Mesenchymal stem cell (in vitro differentiated cells and primary cell): ENCODE data around the gene GPC3.

Experiments
- DNase-seq: peaks from one replicate; pipeline ENCODE4 v3.0.0-alpha.2; 2013
- H2AFZ ChIP-seq: one replicate; pipeline ENCODE4 v1.6.1; 2013; ENCODE audit warnings: low read depth, mild to moderate bottlenecking, control low read depth, inconsistent platforms, low read length, moderate library complexity
- H2AK5ac ChIP-seq: 2 replicates; pipeline ENCODE4 v1.6.1; 2013; ENCODE audit warnings: low read length, moderate library complexity, mild to moderate bottlenecking, inconsistent platforms; ENCODE audit not compliant: severe bottlenecking
- H2BK120ac ChIP-seq: one replicate; pipeline ENCODE4 v1.6.1; 2013; ENCODE audit warnings: low read depth, mild to moderate bottlenecking, inconsistent platforms, low read length, moderate library complexity
- H2BK12ac ChIP-seq, 2 experiments: one replicate each; pipeline ENCODE4 v1.6.1; 2013; ENCODE audit warnings: inconsistent platforms in 2 of 2, low read length in 2 of 2, mild to moderate bottlenecking in 2 of 2, moderate library complexity in 2 of 2, control low read depth in 1 of 2
- H2BK15ac ChIP-seq: one replicate; pipeline ENCODE4 v1.6.1; 2013; ENCODE audit warnings: mild to moderate bottlenecking, low read depth, inconsistent platforms; ENCODE audit not compliant: poor library complexity, severe bottlenecking
- H2BK5ac ChIP-seq: 2 replicates; pipeline ENCODE4 v1.6.1; 2013; ENCODE audit warnings: low read depth, mild to moderate bottlenecking, low read length, control low read depth, inconsistent platforms; ENCODE audit not compliant: poor library complexity, severe bottlenecking
- H3K14ac ChIP-seq, 2 experiments: one replicate each; pipeline ENCODE4 v1.6.1; 2013; ENCODE audit warnings: inconsistent platforms in 2 of 2, low read length in 2 of 2, control low read depth in 1 of 2, mild to moderate bottlenecking in 1 of 2, moderate library complexity in 1 of 2
- H3K18ac ChIP-seq, 2 experiments: one replicate each; pipeline ENCODE4 v1.6.1; 2013; ENCODE audit warnings: inconsistent platforms in 2 of 2, low read length in 2 of 2, control low read depth in 1 of 2, low read depth in 1 of 2, mild to moderate bottlenecking in 1 of 2
- H3K23ac ChIP-seq, 2 experiments: one replicate each; pipeline ENCODE4 v1.6.1; 2013; ENCODE audit warnings: inconsistent platforms in 2 of 2, low read length in 2 of 2, mild to moderate bottlenecking in 2 of 2, moderate library complexity in 2 of 2, control low read depth in 1 of 2
- H3K27ac ChIP-seq: 2 replicates; pipeline ENCODE4 v1.5.1; 2013; ENCODE audit warnings: mild to moderate bottlenecking, moderate library complexity, low read length, control low read depth, inconsistent platforms; ENCODE audit not compliant: poor library complexity, severe bottlenecking
- H3K27me3 ChIP-seq, 2 experiments: 2 replicates each; pipeline versions ENCODE4 v1.6.1 to v1.7.0; 2013; ENCODE audit warnings: low read length in 2 of 2, mild to moderate bottlenecking in 2 of 2, moderate library complexity in 2 of 2, control low read depth in 1 of 2, inconsistent platforms in 1 of 2; ENCODE audit not compliant: control insufficient read depth in 1 of 2, insufficient read depth in 1 of 2
- H3K36me3 ChIP-seq, 2 experiments: 2 replicates each; pipeline versions ENCODE4 v1.6.1 to v1.7.0; 2013; ENCODE audit warnings: low read length in 2 of 2, control low read depth in 1 of 2, inconsistent platforms in 1 of 2, low read depth in 1 of 2, mild to moderate bottlenecking in 1 of 2; ENCODE audit not compliant: insufficient read depth in 2 of 2, control insufficient read depth in 1 of 2
- H3K4ac ChIP-seq, 2 experiments: one replicate each; pipeline ENCODE4 v1.6.1; 2013; ENCODE audit warnings: inconsistent platforms in 2 of 2, low read length in 2 of 2, mild to moderate bottlenecking in 2 of 2, moderate library complexity in 2 of 2, control low read depth in 1 of 2, low read depth in 1 of 2
- H3K4me1 ChIP-seq: 2 replicates; pipeline ENCODE4 v1.6.1; 2013; ENCODE audit warnings: low read depth, low read length, control low read depth; ENCODE audit not compliant: control insufficient read depth, insufficient read depth
- H3K4me2 ChIP-seq: 2 replicates; pipeline ENCODE4 v1.6.1; 2013; ENCODE audit warnings: low read length, mild to moderate bottlenecking, inconsistent platforms; ENCODE audit not compliant: poor library complexity, severe bottlenecking
- H3K4me3 ChIP-seq, 2 experiments: 2 replicates each; pipeline versions ENCODE4 v1.5.1 to v1.7.0; 2013; ENCODE audit warnings: low read length in 2 of 2, mild to moderate bottlenecking in 2 of 2, control low read depth in 1 of 2, low read depth in 1 of 2; ENCODE audit not compliant: insufficient read depth in 1 of 2
- H3K79me1 ChIP-seq: replicated peaks from 2 replicates; pipeline ENCODE4 v1.6.1; 2013; ENCODE audit warnings: mild to moderate bottlenecking, control low read depth, low read length, inconsistent platforms; ENCODE audit not compliant: poor library complexity, severe bottlenecking
- H3K9ac ChIP-seq: 2 replicates; pipeline ENCODE4 v1.7.0; 2013; ENCODE audit warnings: mild to moderate bottlenecking, low read length, moderate library complexity
- H3K9me3 ChIP-seq: 2 replicates; pipeline ENCODE4 v1.7.0; 2013; ENCODE audit warnings: mild to moderate bottlenecking, low read length; ENCODE audit not compliant: control insufficient read depth
- H4K8ac ChIP-seq: one replicate; pipeline ENCODE4 v1.6.1; 2013; ENCODE audit warnings: inconsistent platforms, mild to moderate bottlenecking, low read length, moderate library complexity
- H4K91ac ChIP-seq: one replicate; pipeline ENCODE4 v1.6.1; 2013; ENCODE audit warnings: mild to moderate bottlenecking, low read length, inconsistent platforms
- WGBS: methylation state at CpG from one replicate; pipeline ENCODE4 v1.1.7; 2013; ENCODE audit warnings: mixed read lengths; 5-methylcytosine and 5-hydroxymethylcytosine counted together

Gene GPC3

DNA sequence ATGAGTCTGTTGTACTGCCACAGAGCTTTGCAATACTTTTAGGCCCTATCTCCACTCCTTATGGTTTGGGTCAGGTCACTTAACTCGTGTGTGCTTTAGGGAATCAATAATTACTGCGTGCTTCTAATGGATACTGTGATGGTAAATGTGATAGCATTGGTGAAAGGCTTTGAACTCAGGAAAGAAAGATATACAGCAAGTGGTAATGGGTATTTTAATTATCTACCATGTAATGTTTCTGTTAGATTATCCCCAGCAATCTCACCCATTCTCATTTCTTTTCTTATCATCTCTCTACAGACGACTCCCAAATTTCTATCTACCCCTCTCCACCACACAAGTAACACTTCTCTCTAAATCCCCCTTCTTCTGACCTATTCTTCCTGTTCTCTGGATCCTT, 128.6 kb downstream of the GPC3 start:
- no peaks in the 10 kb centered on the region for H3K4me1 ChIP-seq
- WGBS, result 70% methylated on average over 3 of the region's 3 CpGs
- H3K4ac ChIP-seq, result no peak overlapping the region
- no peak overlapping the region for H3K18ac ChIP-seq
- H3K79me1 ChIP-seq, result no peaks in the 10 kb centered on the region
- no peak overlapping the region for H2AFZ ChIP-seq
- H2AK5ac ChIP-seq, result no peak overlapping the region
- H4K91ac ChIP-seq, result no peak overlapping the region
- no peak overlapping the region for H2BK12ac ChIP-seq
- no peaks in the 10 kb centered on the region for H3K9me3 ChIP-seq
- no peak overlapping the region for H3K4me2 ChIP-seq
- H3K14ac ChIP-seq, result no peak overlapping the region
- H3K36me3 ChIP-seq, result no peaks in the 10 kb centered on the region
- H2BK15ac ChIP-seq, result no peak overlapping the region
- H3K4me3 ChIP-seq, result no peak overlapping the region
- no peak overlapping the region for H3K23ac ChIP-seq
- H3K9ac ChIP-seq, result no peak overlapping the region
- no peak for DNase-seq
- no peak overlapping the region for H2BK120ac ChIP-seq
- H2BK5ac ChIP-seq, result no peak overlapping the region
- no peak overlapping the region for H3K27ac ChIP-seq
- no peak overlapping the region for H4K8ac ChIP-seq
- H3K27me3 ChIP-seq, result peaks cover 0 to 8% of the 10 kb centered on the region in 2 experiments

DNA sequence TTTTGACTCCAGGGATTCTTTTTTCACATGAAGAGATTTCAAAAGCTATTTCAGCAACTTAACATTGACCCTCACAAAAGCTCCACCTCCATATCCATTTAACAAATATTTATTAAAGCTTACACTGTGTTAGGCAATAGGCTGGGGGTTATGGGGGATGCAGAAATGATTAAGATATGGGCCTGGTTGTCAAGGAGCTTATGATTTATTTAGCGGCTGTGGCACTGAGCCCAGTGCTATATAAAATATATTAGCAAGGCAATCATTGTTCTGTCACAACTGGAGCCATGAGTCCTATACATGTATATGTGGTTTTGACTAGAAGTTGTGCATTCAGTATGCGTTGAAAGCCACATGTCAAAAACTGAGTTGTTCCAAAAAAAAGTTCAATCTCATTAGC, 131.1 kb downstream of the GPC3 start:
- Histone ChIP-seq H3K9ac (no peak overlapping the region), H3K79me1 (no peaks in the 10 kb centered on the region), H3K4me2 (no peak overlapping the region), H2AK5ac (no peak overlapping the region), H3K36me3 (no peaks in the 10 kb centered on the region), H3K4me3 (no peak overlapping the region), H2BK5ac (no peak overlapping the region), H2BK120ac (no peak overlapping the region), H3K4ac (no peak overlapping the region), H2AFZ (no peak overlapping the region), H3K23ac (no peak overlapping the region), H3K18ac (no peak overlapping the region), H4K91ac (no peak overlapping the region), H3K27ac (no peak overlapping the region), H3K4me1 (no peaks in the 10 kb centered on the region), H3K9me3 (no peaks in the 10 kb centered on the region), H3K27me3 (peaks cover 0 to 8% of the 10 kb centered on the region in 2 experiments), H2BK15ac (no peak overlapping the region), H2BK12ac (no peak overlapping the region), H3K14ac (no peak overlapping the region), H4K8ac (no peak overlapping the region)
- DNase-seq, result no peak
- 86% methylated on average over 1 of the region's 2 CpGs for WGBS

DNA sequence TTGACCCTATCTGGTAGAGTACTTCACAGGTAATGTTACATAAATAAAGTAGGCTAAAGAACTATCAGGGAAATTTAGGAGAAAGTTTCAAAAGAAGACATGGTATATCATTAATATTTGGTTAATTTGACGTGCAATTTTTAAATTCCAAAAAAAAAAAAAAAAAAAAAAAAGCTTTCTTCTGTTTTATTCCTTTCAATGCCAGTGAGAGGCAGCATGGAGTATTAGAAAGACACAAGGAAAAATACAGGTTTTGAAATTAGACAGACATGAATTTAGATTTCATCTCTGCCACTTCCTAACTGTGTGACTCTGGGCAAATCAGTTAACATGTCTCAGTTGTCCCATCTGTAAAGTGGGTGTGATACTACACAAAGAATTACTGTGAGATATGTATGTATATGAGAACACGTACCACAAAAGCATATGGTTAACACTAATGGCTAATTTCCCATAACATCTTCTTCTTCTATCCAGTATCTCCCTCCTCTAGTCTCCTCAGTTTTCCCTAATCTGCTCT, 132.5 kb downstream of the GPC3 start:
- Histone ChIP-seq H3K4me3 (no peak overlapping the region), H3K18ac (no peak overlapping the region), H2BK12ac (no peak overlapping the region), H3K9ac (no peak overlapping the region), H4K91ac (no peak overlapping the region), H2BK5ac (no peak overlapping the region), H3K79me1 (no peaks in the 10 kb centered on the region), H2AFZ (no peak overlapping the region), H3K4me2 (no peak overlapping the region), H3K27me3 (peaks cover 0 to 8% of the 10 kb centered on the region in 2 experiments), H3K4ac (no peak overlapping the region), H3K23ac (no peak overlapping the region), H3K36me3 (no peaks in the 10 kb centered on the region), H4K8ac (no peak overlapping the region), H3K14ac (no peak overlapping the region), H2BK15ac (no peak overlapping the region), H3K9me3 (no peaks in the 10 kb centered on the region), H3K27ac (no peak overlapping the region), H3K4me1 (no peaks in the 10 kb centered on the region), H2AK5ac (no peak overlapping the region), H2BK120ac (no peak overlapping the region)
- DNase-seq, result no peak
- WGBS, result no CpG with 5 or more reads among the region's 2 CpGs

DNA sequence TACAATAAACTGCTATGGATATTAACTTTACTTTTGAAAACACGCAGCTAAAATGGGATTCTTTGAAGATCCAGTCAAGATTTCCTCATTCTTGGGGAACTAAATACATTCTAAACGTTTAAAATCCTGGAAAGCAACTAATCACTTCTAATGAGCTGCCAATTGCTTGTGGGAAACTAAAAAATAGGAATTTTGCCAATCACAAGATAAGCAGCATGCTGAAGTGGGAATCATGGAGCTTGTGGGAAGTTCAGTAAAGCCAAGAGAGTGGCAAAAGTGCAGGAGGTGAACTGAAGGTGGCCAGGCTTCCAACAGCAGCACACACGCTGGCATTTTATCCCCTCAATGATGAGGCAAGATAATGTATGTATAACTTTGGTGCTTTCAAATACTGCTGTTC, 133.0 kb downstream of the GPC3 start:
- WGBS, result no CpG with 5 or more reads among the region's 3 CpGs
- Histone ChIP-seq H3K27ac (no peak overlapping the region), H2BK120ac (no peak overlapping the region), H3K4me2 (no peak overlapping the region), H3K9me3 (no peaks in the 10 kb centered on the region), H3K27me3 (peaks cover 0 to 8% of the 10 kb centered on the region in 2 experiments), H4K91ac (no peak overlapping the region), H3K36me3 (no peaks in the 10 kb centered on the region), H2AFZ (no peak overlapping the region), H3K4me1 (no peaks in the 10 kb centered on the region), H3K4ac (no peak overlapping the region), H2AK5ac (no peak overlapping the region), H3K23ac (no peak overlapping the region), H3K4me3 (no peak overlapping the region), H3K18ac (no peak overlapping the region), H2BK5ac (no peak overlapping the region), H3K9ac (no peak overlapping the region), H4K8ac (no peak overlapping the region), H2BK12ac (no peak overlapping the region), H3K14ac (no peak overlapping the region), H3K79me1 (no peaks in the 10 kb centered on the region), H2BK15ac (no peak overlapping the region)
- DNase-seq, result no peak
